Stomach (tissue), 9 donors: ENCODE measurements around the gene SEMA6C. TPM values are rescaled to one million over a fixed set of nuclear protein-coding genes. Genes with fewer than 3 reads are reported as not detected.
A peak's percentile ranks its signal among the peaks of the same experiment; 100 is the strongest.

ENCODE experiments used
- DNase-seq, 2 donors: peaks; one replicate each; pipeline versions ENCODE4 v3.0.0 to v3.0.0-alpha.2; 2013 to 2019
- H3K27ac ChIP-seq, 5 donors: fragments of 200-600 bp in 4 of 5; sonication (generic) in 4 of 5; one replicate each; pipeline ENCODE4 v1.5.1; 2013 to 2019; ENCODE audit warnings: mild to moderate bottlenecking in 1 of 5, moderate library complexity in 1 of 5
- H3K27me3 ChIP-seq, 3 donors: fragments of 200-600 bp; sonication (generic); one replicate each; pipeline ENCODE4 v1.5.1; 2017 to 2019; ENCODE audit warnings: mixed run types in 1 of 3
- H3K36me3 ChIP-seq, 4 donors: fragments of 200-600 bp; sonication (generic); 1 replicate in 3 of 4; 2 replicates in 1 of 4; pipeline ENCODE4 v1.5.1; 2016 to 2019
- H3K4me1 ChIP-seq, 4 donors: fragments of 200-600 bp; sonication (generic); one replicate each; pipeline ENCODE4 v1.5.1; 2016 to 2019
- H3K4me3 ChIP-seq, 4 donors: fragments of 200-600 bp; sonication (generic) in 3 of 4; one replicate each; pipeline ENCODE4 v1.5.1; 2016 to 2019; ENCODE audit warnings: mild to moderate bottlenecking in 1 of 4
- H3K9me3 ChIP-seq, 4 donors: fragments of 200-600 bp; sonication (generic); one replicate each; pipeline ENCODE4 v1.5.1; 2016 to 2019
- EP300 ChIP-seq: sonication (generic); formaldehyde crosslinking; IDR thresholded peaks from one replicate; pipeline ENCODE4 v1.6.1; 2017; ENCODE audit warnings: antibody characterized with exemption
- POLR2A ChIP-seq, 4 donors: fragments of 450-650 bp; IDR thresholded peaks; one replicate each; pipeline ENCODE4 v1.6.1; 2016; ENCODE audit warnings: antibody characterized with exemption in 4 of 4, control low read depth in 2 of 4, mild to moderate bottlenecking in 1 of 4, moderate library complexity in 1 of 4
- POLR2AphosphoS5 ChIP-seq, 3 donors: sonication (generic); formaldehyde crosslinking; IDR thresholded peaks; one replicate each; pipeline ENCODE4 v1.6.1; 2016; ENCODE audit warnings: antibody characterized with exemption in 3 of 3
- WGBS, 5 donors: extraction: QIAGEN DNeasy Blood & Tissue Kit in 3 of 5; methylation state at CpG; one replicate each; pipeline versions ENCODE4 v1.1.5 to v1.1.7; 2013 to 2018; 5-methylcytosine and 5-hydroxymethylcytosine counted together
- intact Hi-C: fragments of 100-400 bp; cut with DNase I; formaldehyde crosslinking; loops from one replicate; pipeline ENCODE4 v1.15.1; 2023; ENCODE audit warnings: low total_unique reads
- polyA plus RNA-seq, 3 donors: library from polyadenylated mRNA; stranded (reverse); fragments of 200-250 nt; gene quantifications; one replicate each; pipeline ENCODE4 v1.2.3, GENCODE V29; 2013
- total RNA-seq, 5 donors: library from RNA; depleted of rRNA; stranded (reverse); fragments of >200 nt; gene quantifications; one replicate each; pipeline versions ENCODE4 v1.1.0 to v1.2.3, GENCODE V29; 2014 to 2016
- TF ChIP-seq, protein P1 (sequence below), 7 experiments: fragments of 450-650 bp in 4 of 7; fragments of 200-600 bp in 3 of 7; sonication (generic) in 3 of 7; IDR thresholded peaks; one replicate each; pipeline ENCODE4 v1.5.1; 2016 to 2019; ENCODE audit warnings: antibody characterized with exemption in 7 of 7, control low read depth in 2 of 7, mild to moderate bottlenecking in 1 of 7
- donor health status: healthy with polysubstance abuse.
- donor health status: Bipolar disorder and iron deficiency.
- donor health status: healthy.

SEMA6C gene
- total and polyA plus RNA-seq, 8 donors: 4.4 to 13.9 (median 9.1) TPM

DNA sequence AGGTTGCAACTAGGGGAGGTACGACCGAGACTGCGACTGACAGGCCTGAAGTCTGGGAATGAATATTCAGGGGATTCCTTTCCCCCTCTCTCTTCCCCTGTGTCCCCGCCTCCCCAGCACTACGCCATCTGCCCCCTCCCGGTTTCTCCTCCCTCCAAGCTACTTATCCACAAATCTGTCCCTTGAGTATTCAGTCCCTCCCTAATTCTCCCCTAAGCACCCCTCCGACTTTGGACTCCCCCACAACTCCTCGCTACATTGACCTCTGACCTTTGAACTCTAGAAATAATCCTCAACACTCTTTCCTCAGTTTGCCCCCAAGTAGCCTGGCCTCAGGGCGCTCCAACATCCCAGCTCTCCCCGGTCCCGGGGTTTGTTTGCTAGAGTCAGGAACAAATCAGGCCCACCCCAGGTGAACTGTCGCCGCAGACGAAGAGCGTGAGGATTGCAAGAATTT, 18.9 kb upstream of the SEMA6C start:
- peak overlapping the region; percentile 60 to 85 (median 76) for H3K4me3 ChIP-seq
- peaks cover 26 to 52% (median 51%) of the 10 kb centered on the region in 4 donors for H3K36me3 ChIP-seq
- no peaks in the 10 kb centered on the region for H3K27me3 ChIP-seq
- intact Hi-C loops: no loop called here
- DNase-seq: peak in 1 of 2 donors; percentile 78
- WGBS, 5 donors: 3 to 14% (median 5%) methylated on average over 15 of the region's 15 CpGs
- TF ChIP-seq POLR2AphosphoS5 (IDR thresholded peaks at IDR 0.05): no peak
- no peaks in the 10 kb centered on the region for H3K9me3 ChIP-seq
- peak overlapping the region; percentile 73 to 90 (median 88) for H3K27ac ChIP-seq
- H3K4me1 ChIP-seq: peaks cover 17 to 42% (median 34%) of the 10 kb centered on the region in 4 donors

DNA sequence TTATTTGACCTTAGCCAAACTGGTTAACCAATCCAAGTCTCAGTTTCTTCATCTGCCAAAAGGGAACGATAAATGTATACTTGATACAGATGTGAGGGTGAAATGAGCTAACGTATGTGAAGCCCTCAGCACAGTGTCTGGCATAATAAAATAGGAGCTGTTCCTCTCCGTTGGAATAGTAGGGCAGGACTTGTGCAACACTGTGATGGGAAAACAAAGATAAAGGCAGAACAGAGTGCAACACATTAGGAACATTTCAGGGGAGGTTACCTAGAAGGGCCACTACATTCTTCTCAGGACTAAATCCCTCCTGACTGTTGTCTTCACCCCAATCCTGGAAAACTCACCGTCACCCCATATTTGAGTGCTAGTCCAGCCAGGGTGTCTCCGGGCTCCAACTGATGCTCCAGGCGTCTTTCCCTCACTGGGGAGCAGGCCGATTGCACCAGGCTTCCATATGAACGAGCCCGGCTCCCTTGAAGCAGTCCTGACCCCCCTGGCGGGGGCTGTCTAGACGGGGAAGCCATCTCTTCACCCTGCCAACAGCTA, 18.4 kb upstream of the SEMA6C start:
- H3K4me1 ChIP-seq: peaks cover 17 to 43% (median 34%) of the 10 kb centered on the region in 4 donors
- 13 to 28% (median 17%) methylated on average over 11 of the region's 11 CpGs for WGBS, 5 donors
- H3K27me3 ChIP-seq: no peaks in the 10 kb centered on the region
- H3K36me3 ChIP-seq: peaks cover 26 to 52% (median 51%) of the 10 kb centered on the region in 4 donors
- intact Hi-C loops: no loop called here
- peak overlapping the region; percentile 73 to 90 (median 88) for H3K27ac ChIP-seq
- TF ChIP-seq POLR2A (IDR thresholded peaks at IDR 0.05) (no peak), POLR2AphosphoS5 (IDR thresholded peaks at IDR 0.05) (no peak), EP300 (no peak)
- TF ChIP-seq, protein P1, sequence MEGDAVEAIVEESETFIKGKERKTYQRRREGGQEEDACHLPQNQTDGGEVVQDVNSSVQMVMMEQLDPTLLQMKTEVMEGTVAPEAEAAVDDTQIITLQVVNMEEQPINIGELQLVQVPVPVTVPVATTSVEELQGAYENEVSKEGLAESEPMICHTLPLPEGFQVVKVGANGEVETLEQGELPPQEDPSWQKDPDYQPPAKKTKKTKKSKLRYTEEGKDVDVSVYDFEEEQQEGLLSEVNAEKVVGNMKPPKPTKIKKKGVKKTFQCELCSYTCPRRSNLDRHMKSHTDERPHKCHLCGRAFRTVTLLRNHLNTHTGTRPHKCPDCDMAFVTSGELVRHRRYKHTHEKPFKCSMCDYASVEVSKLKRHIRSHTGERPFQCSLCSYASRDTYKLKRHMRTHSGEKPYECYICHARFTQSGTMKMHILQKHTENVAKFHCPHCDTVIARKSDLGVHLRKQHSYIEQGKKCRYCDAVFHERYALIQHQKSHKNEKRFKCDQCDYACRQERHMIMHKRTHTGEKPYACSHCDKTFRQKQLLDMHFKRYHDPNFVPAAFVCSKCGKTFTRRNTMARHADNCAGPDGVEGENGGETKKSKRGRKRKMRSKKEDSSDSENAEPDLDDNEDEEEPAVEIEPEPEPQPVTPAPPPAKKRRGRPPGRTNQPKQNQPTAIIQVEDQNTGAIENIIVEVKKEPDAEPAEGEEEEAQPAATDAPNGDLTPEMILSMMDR (IDR thresholded peaks at IDR 0.05): no peak
- peak in 1 of 2 donors; percentile 37 for DNase-seq
- no peaks in the 10 kb centered on the region for H3K9me3 ChIP-seq
- peak overlapping the region; percentile 60 to 85 (median 76) for H3K4me3 ChIP-seq

- Histone ChIP-seq H3K4me3 (peak overlapping the region in 1 of 4 donors; percentile 9), H3K27ac (peak overlapping the region in 3 of 5 donors; percentile 18 to 36 (median 28)), H3K36me3 (peaks cover 19 to 61% (median 54%) of the 10 kb centered on the region in 4 donors), H3K27me3 (no peaks in the 10 kb centered on the region), H3K9me3 (no peaks in the 10 kb centered on the region), H3K4me1 (peaks cover 3 to 44% (median 15%) of the 10 kb centered on the region in 4 donors)
- TF ChIP-seq EP300 (no peak), POLR2A (IDR thresholded peaks at IDR 0.05) (no peak), POLR2AphosphoS5 (IDR thresholded peaks at IDR 0.05) (no peak)
- TF ChIP-seq, protein P1 (IDR thresholded peaks at IDR 0.05): no peak
- intact Hi-C loops: loop anchor here (10.0 kb wide), 2 partner anchors 65 to 135 kb away; no protein-coding TSS in a partner anchor
- DNase-seq: no peak
Observed at GRCh38 chr1:151159373-151159772, 12.9 kb upstream of the SEMA6C start.

DNA sequence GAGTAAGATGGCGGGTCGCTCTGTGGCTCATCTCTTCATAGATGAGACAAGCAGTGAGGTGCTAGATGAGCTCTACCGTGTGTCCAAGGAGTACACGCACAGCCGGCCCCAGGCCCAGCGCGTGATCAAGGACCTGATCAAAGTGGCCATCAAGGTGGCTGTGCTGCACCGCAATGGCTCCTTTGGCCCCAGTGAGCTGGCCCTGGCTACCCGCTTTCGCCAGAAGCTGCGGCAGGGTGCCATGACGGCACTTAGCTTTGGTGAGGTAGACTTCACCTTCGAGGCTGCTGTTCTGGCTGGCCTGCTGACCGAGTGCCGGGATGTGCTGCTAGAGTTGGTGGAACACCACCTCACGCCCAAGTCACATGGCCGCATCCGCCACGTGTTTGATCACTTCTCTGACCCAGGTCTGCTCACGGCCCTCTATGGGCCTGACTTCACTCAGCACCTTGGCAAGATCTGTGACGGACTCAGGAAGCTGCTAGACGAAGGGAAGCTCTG, 12.4 kb upstream of the SEMA6C start:
- no peak for TF ChIP-seq POLR2AphosphoS5 (IDR thresholded peaks at IDR 0.05)
- peaks cover 0 to 38% (median 9%) of the 10 kb centered on the region in 4 donors for H3K4me1 ChIP-seq
- intact Hi-C loops: loop anchor here (10.0 kb wide), 2 partner anchors 64 to 134 kb away; no protein-coding TSS in a partner anchor
- 84 to 90% (median 85%) methylated on average over 13 to 22 of the region's 22 CpGs for WGBS, 5 donors
- H3K27ac ChIP-seq: peak overlapping the region in 2 of 5 donors; percentile 28 to 36
- peak overlapping the region in 1 of 4 donors; percentile 9 for H3K4me3 ChIP-seq
- H3K9me3 ChIP-seq: no peaks in the 10 kb centered on the region
- peaks cover 19 to 61% (median 57%) of the 10 kb centered on the region in 4 donors for H3K36me3 ChIP-seq
- no peak for DNase-seq
- H3K27me3 ChIP-seq: no peaks in the 10 kb centered on the region

DNA sequence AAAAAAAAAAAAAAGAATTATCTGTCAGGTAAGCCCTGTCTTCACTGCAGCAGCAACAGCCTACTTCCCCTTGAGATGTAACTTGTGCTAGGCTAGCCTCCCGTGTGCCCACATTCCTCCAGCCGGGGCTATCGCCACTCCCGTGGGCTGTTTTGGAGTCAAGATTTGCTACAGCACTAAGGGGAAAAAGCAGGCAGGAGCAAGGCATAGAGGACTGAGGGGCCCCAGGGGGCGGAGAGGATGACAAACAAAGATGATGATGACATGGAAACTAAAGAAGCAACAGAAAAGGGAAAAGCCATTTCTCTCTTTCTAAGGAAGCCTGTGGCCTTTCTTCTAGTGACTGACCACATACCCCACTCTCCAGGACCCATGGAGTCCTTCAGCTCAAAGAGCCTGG, 11.9 kb upstream of the SEMA6C start:
- Histone ChIP-seq H3K4me3 (peak overlapping the region in 1 of 4 donors; percentile 40), H3K27ac (peak overlapping the region in 2 of 5 donors; percentile 36 to 60), H3K27me3 (no peaks in the 10 kb centered on the region), H3K4me1 (peaks cover 0 to 35% (median 7%) of the 10 kb centered on the region in 4 donors), H3K36me3 (peaks cover 19 to 61% (median 57%) of the 10 kb centered on the region in 4 donors), H3K9me3 (no peaks in the 10 kb centered on the region)
- no peak for DNase-seq
- intact Hi-C loops: loop anchor here (10.0 kb wide), 2 partner anchors 64 to 134 kb away; no protein-coding TSS in a partner anchor
- WGBS, 5 donors: 70 to 85% (median 77%) methylated on average over 5 of the region's 5 CpGs
- TF ChIP-seq, protein P1 (IDR thresholded peaks at IDR 0.05): no peak
- no peak for TF ChIP-seq POLR2A (IDR thresholded peaks at IDR 0.05)
- no peak for TF ChIP-seq EP300
- no peak for TF ChIP-seq POLR2AphosphoS5 (IDR thresholded peaks at IDR 0.05)
